NCI-H774 (cell line): Measurements from ENCODE around the gene B3GALT2.

Experiments
- DNase-seq: peaks from one replicate; lab custom pipeline; 2025; lab: John Stamatoyannopoulos, UW

Gene B3GALT2

GRCh38 chr1:193181985-193182384 lies 4.4 kb downstream of the B3GALT2 start:
- no peak for DNase-seq

GRCh38 chr1:193181536-193181935 lies 4.9 kb downstream of the B3GALT2 start:
- DNase-seq: no peak

GRCh38 chr1:193179094-193179493 lies 7.3 kb downstream of the B3GALT2 start:
- DNase-seq: no peak

- no peak for DNase-seq
Observed at GRCh38 chr1:193176788-193177187, 9.6 kb downstream of the B3GALT2 start.

- no peak for DNase-seq
Observed at GRCh38 chr1:193176113-193176512, 10.3 kb downstream of the B3GALT2 start.

GRCh38 chr1:193157360-193157759 lies 29.1 kb downstream of the B3GALT2 start:
- no peak for DNase-seq

- DNase-seq: no peak
Observed at GRCh38 chr1:193156822-193157142, 29.6 kb downstream of the B3GALT2 start.

- DNase-seq: no peak
Observed at GRCh38 chr1:193156117-193156821, 30.1 kb downstream of the B3GALT2 start.

- DNase-seq: no peak
Observed at GRCh38 chr1:193144999-193145398, 41.4 kb downstream of the B3GALT2 start.

GRCh38 chr1:193144361-193144938 lies 42.0 kb downstream of the B3GALT2 start:
- DNase-seq: no peak

- no peak for DNase-seq
Observed at GRCh38 chr1:193143285-193143684, 43.1 kb downstream of the B3GALT2 start.

- no peak for DNase-seq
Observed at GRCh38 chr1:193142409-193142808, 44.0 kb downstream of the B3GALT2 start.

- DNase-seq: no peak
Observed at GRCh38 chr1:193141804-193142203, 44.6 kb downstream of the B3GALT2 start.

GRCh38 chr1:193140254-193140653 lies 46.2 kb downstream of the B3GALT2 start:
- no peak for DNase-seq

- no peak for DNase-seq
Observed at GRCh38 chr1:193131266-193131860, 55.0 kb downstream of the B3GALT2 start.
